ENCODE results near the gene GNAS-AS1.

DNA sequence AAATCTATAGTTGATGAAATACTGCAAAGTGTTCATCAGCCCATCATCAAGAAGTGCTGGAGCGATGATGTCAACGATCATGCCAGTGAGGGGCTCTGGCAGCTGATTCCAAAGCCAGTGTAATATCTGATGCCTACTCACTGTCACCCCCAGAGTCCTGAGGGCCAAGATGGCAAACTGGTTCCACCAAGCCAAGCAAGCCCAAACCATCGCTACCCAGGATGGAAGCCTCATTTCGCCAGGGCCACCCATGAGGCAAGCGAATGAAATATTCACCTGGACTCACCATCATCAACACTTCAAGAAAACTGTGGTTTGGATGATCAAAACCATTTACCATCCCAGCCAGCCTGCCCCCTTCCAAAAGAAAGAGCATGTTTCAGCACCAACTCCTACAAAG, 76.5 kb downstream of the GNAS-AS1 start:
- TF ChIP-seq, protein P1, sequence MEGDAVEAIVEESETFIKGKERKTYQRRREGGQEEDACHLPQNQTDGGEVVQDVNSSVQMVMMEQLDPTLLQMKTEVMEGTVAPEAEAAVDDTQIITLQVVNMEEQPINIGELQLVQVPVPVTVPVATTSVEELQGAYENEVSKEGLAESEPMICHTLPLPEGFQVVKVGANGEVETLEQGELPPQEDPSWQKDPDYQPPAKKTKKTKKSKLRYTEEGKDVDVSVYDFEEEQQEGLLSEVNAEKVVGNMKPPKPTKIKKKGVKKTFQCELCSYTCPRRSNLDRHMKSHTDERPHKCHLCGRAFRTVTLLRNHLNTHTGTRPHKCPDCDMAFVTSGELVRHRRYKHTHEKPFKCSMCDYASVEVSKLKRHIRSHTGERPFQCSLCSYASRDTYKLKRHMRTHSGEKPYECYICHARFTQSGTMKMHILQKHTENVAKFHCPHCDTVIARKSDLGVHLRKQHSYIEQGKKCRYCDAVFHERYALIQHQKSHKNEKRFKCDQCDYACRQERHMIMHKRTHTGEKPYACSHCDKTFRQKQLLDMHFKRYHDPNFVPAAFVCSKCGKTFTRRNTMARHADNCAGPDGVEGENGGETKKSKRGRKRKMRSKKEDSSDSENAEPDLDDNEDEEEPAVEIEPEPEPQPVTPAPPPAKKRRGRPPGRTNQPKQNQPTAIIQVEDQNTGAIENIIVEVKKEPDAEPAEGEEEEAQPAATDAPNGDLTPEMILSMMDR (IDR thresholded peaks at IDR 0.05; ENCODE audit: insufficient read depth, low read length): no peak
- TF ChIP-seq POLR2AphosphoS5 (IDR thresholded peaks at IDR 0.05; ENCODE audit: low read depth) (no peak), SPI1 (IDR thresholded peaks at IDR 0.05; ENCODE audit: borderline replicate concordance, low read depth) (no peak), GABPA (IDR thresholded peaks at IDR 0.05; ENCODE audit: low read depth) (no peak)
- TF ChIP-seq, protein P2, sequence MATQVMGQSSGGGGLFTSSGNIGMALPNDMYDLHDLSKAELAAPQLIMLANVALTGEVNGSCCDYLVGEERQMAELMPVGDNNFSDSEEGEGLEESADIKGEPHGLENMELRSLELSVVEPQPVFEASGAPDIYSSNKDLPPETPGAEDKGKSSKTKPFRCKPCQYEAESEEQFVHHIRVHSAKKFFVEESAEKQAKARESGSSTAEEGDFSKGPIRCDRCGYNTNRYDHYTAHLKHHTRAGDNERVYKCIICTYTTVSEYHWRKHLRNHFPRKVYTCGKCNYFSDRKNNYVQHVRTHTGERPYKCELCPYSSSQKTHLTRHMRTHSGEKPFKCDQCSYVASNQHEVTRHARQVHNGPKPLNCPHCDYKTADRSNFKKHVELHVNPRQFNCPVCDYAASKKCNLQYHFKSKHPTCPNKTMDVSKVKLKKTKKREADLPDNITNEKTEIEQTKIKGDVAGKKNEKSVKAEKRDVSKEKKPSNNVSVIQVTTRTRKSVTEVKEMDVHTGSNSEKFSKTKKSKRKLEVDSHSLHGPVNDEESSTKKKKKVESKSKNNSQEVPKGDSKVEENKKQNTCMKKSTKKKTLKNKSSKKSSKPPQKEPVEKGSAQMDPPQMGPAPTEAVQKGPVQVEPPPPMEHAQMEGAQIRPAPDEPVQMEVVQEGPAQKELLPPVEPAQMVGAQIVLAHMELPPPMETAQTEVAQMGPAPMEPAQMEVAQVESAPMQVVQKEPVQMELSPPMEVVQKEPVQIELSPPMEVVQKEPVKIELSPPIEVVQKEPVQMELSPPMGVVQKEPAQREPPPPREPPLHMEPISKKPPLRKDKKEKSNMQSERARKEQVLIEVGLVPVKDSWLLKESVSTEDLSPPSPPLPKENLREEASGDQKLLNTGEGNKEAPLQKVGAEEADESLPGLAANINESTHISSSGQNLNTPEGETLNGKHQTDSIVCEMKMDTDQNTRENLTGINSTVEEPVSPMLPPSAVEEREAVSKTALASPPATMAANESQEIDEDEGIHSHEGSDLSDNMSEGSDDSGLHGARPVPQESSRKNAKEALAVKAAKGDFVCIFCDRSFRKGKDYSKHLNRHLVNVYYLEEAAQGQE (IDR thresholded peaks at IDR 0.05; ENCODE audit: insufficient replicate concordance, low read depth): no peak
